Measurements from ENCODE around the gene C3AR1.

- no peak for TF ChIP-seq GATA2 (IDR thresholded peaks at IDR 0.05; ENCODE audit: low read depth, low read length)
- TF ChIP-seq GATA3 (IDR thresholded peaks at IDR 0.05; ENCODE audit: low read depth, low read length) = no peak
Observed at GRCh38 chr12:8078916-8079315, 12.8 kb upstream of the C3AR1 start.

All from SH-SY5Y (cell line).